Breast epithelium (tissue), 3 donors: Measurements from ENCODE around the gene NEO1.

Source experiments
- CTCF ChIP-seq, 3 donors: fragments of 450-650 bp; IDR thresholded peaks; one replicate each; pipeline ENCODE4 v1.5.1; 2016 to 2017; ENCODE audit warnings: antibody characterized with exemption in 3 of 3, mild to moderate bottlenecking in 3 of 3, moderate library complexity in 3 of 3
- POLR2A ChIP-seq: fragments of 450-650 bp; IDR thresholded peaks from one replicate; pipeline ENCODE4 v1.6.1; 2016; ENCODE audit warnings: antibody characterized with exemption, mild to moderate bottlenecking, moderate library complexity
- POLR2AphosphoS5 ChIP-seq, 3 donors: sonication (generic); formaldehyde crosslinking; IDR thresholded peaks; one replicate each; pipeline ENCODE4 v1.6.1; 2017; ENCODE audit warnings: antibody characterized with exemption in 3 of 3

- no peak for TF ChIP-seq POLR2A
- TF ChIP-seq CTCF (IDR thresholded peaks at IDR 0.05), result no peak
- TF ChIP-seq POLR2AphosphoS5 (IDR thresholded peaks at IDR 0.05), result no peak
Measured at GRCh38 chr15:73282567-73283365, 230.5 kb downstream of the NEO1 start.
